Activated CD4-positive, alpha-beta T cell treated with anti-CD3 and anti-CD28 coated beads, Interleukin-2, Interleukin-4, amounts not matched to agents 100 ng/mL and 50 ng/mL, durations not matched to agents 16 hours and 8 hours (primary cell): Measurements from ENCODE around the gene SLC26A1.

Experiments used
- DNase-seq: peaks from one replicate; pipeline ENCODE4 v3.0.0-alpha.2; 2020; ENCODE audit warnings: low spot score

The SLC26A1 gene

GRCh38 chr4:998096-998691 is 5.0 kb upstream of the SLC26A1 start:
- no peak for DNase-seq

GRCh38 chr4:997375-998071 is 4.3 kb upstream of the SLC26A1 start:
- DNase-seq: no peak

GRCh38 chr4:996997-997374 is 3.8 kb upstream of the SLC26A1 start:
- DNase-seq: no peak

GRCh38 chr4:996030-996996 is 3.1 kb upstream of the SLC26A1 start:
- DNase-seq: no peak

- DNase-seq: no peak
Measured at GRCh38 chr4:995311-996026, 2.3 kb upstream of the SLC26A1 start.

- no peak for DNase-seq
Measured at GRCh38 chr4:992297-993110, 700 bp downstream of the SLC26A1 start.

GRCh38 chr4:991451-992296 is 1.5 kb downstream of the SLC26A1 start:
- no peak for DNase-seq

- no peak for DNase-seq
Measured at GRCh38 chr4:990746-991367, 2.3 kb downstream of the SLC26A1 start.

- no peak for DNase-seq
Measured at GRCh38 chr4:989722-990471, 3.3 kb downstream of the SLC26A1 start.

- DNase-seq: no peak
Measured at GRCh38 chr4:988726-989721, 4.2 kb downstream of the SLC26A1 start.

GRCh38 chr4:987624-988513 is 5.3 kb downstream of the SLC26A1 start:
- no peak for DNase-seq

GRCh38 chr4:986879-987623 is 6.2 kb downstream of the SLC26A1 start, which contains the start of gene IDUA:
Gene IDUA, plus strand, starts transcription at chr4:987044. Its CDS starts 41 bp downstream, at chr4:987085.
- DNase-seq: peak; percentile 79

- no peak for DNase-seq
Measured at GRCh38 chr4:986428-986878, 6.8 kb downstream of the SLC26A1 start.

- DNase-seq: peak; percentile 58
Measured at GRCh38 chr4:985123-985830, 7.9 kb downstream of the SLC26A1 start.
